ENCODE measurements around the gene CPB1. TPM values are rescaled to one million over a fixed set of nuclear protein-coding genes. Genes with fewer than 3 reads are reported as not detected.

The CPB1 gene
- total RNA-seq, 1 experiment from 2014 or later: not detected

- no TSS peak for BruUV-seq (replicated peaks)
- DNase-seq: no peak
- Histone ChIP-seq H3K4me3 (ENCODE audit: low read length) (no peak overlapping the region), H3K9me3 (ENCODE audit: low read length) (no peaks in the 10 kb centered on the region), H3K9me2 (replicated peaks; ENCODE audit: low read length) (no peaks in the 10 kb centered on the region), H3K9ac (ENCODE audit: low read length) (no peak overlapping the region), H4K20me1 (ENCODE audit: low read length) (no peaks in the 10 kb centered on the region), H3K27ac (ENCODE audit: low read length) (no peak overlapping the region), H3K27me3 (ENCODE audit: low read length) (peaks cover 42% of the 10 kb centered on the region), H2AFZ (ENCODE audit: low read length) (no peak overlapping the region), H3K4me2 (ENCODE audit: low read length) (no peak overlapping the region), H3K79me2 (ENCODE audit: low read length) (no peaks in the 10 kb centered on the region), H3K4me1 (ENCODE audit: insufficient read depth, low read length) (no peaks in the 10 kb centered on the region), H3F3A (ENCODE audit: low read length, unreplicated experiment) (no peaks in the 10 kb centered on the region), H3K36me3 (ENCODE audit: low read depth, low read length) (no peaks in the 10 kb centered on the region)
- intact Hi-C loops (cut with micrococcal nuclease): no loop called here
- ChIA-PET CTCF (no interaction called here), POLR2A (ENCODE audit: unreplicated experiment) (no interaction called here)
- no peak for ATAC-seq
- TF ChIP-seq EZH2 (IDR thresholded peaks at IDR 0.05; ENCODE audit: low read length, unreplicated experiment): no peak
- TF ChIP-seq EZH2phosphoT487 (IDR thresholded peaks at IDR 0.05; ENCODE audit: borderline replicate concordance, low read length): no peak
- TF ChIP-seq CTCF (conservative IDR thresholded peaks at IDR 0.05; ENCODE audit: low read depth, low read length): no peak
Measured at GRCh38 chr3:148790851-148791735, 36.5 kb upstream of the CPB1 start.

- Histone ChIP-seq H4K20me1 (ENCODE audit: low read length) (no peaks in the 10 kb centered on the region), H3F3A (ENCODE audit: low read length, unreplicated experiment) (no peaks in the 10 kb centered on the region), H3K27ac (ENCODE audit: low read length) (no peak overlapping the region), H3K9me3 (ENCODE audit: low read length) (no peaks in the 10 kb centered on the region), H3K79me2 (ENCODE audit: low read length) (no peaks in the 10 kb centered on the region), H3K4me2 (ENCODE audit: low read length) (no peak overlapping the region), H3K36me3 (ENCODE audit: low read depth, low read length) (no peaks in the 10 kb centered on the region), H3K9ac (ENCODE audit: low read length) (no peak overlapping the region), H3K4me1 (ENCODE audit: insufficient read depth, low read length) (no peaks in the 10 kb centered on the region), H3K27me3 (ENCODE audit: low read length) (peaks cover 42% of the 10 kb centered on the region), H3K9me2 (replicated peaks; ENCODE audit: low read length) (no peaks in the 10 kb centered on the region), H2AFZ (ENCODE audit: low read length) (no peak overlapping the region), H3K4me3 (ENCODE audit: low read length) (no peak overlapping the region)
- ChIA-PET POLR2A (ENCODE audit: unreplicated experiment) (no interaction called here), CTCF (no interaction called here)
- no peak for TF ChIP-seq EZH2phosphoT487 (IDR thresholded peaks at IDR 0.05; ENCODE audit: borderline replicate concordance, low read length)
- DNase-seq: no peak
- ATAC-seq: no peak
- no TSS peak for BruUV-seq (replicated peaks)
- intact Hi-C loops (cut with micrococcal nuclease): no loop called here
Measured at GRCh38 chr3:148791920-148792319, 35.7 kb upstream of the CPB1 start.

- no peaks in the 10 kb centered on the region for H3K36me3 ChIP-seq (ENCODE audit: low read depth, low read length)
- no peak overlapping the region for H2AFZ ChIP-seq (ENCODE audit: low read length)
- H3K4me3 ChIP-seq (ENCODE audit: low read length): no peak overlapping the region
- no peaks in the 10 kb centered on the region for H3K4me1 ChIP-seq (ENCODE audit: insufficient read depth, low read length)
- DNase-seq (no peak), ATAC-seq (no peak)
- no peak for TF ChIP-seq EZH2phosphoT487 (IDR thresholded peaks at IDR 0.05; ENCODE audit: borderline replicate concordance, low read length)
- TF ChIP-seq EZH2 (IDR thresholded peaks at IDR 0.05; ENCODE audit: low read length, unreplicated experiment): no peak
- no peak for TF ChIP-seq CTCF (conservative IDR thresholded peaks at IDR 0.05; ENCODE audit: low read depth, low read length)
- intact Hi-C loops (cut with micrococcal nuclease): no loop called here
- H3K9me2 ChIP-seq (replicated peaks; ENCODE audit: low read length): no peaks in the 10 kb centered on the region
- BruUV-seq (replicated peaks): no TSS peak
- ChIA-PET POLR2A (ENCODE audit: unreplicated experiment) (no interaction called here), CTCF (no interaction called here)
- no peak overlapping the region for H3K27ac ChIP-seq (ENCODE audit: low read length)
- H3K27me3 ChIP-seq (ENCODE audit: low read length): peaks cover 42% of the 10 kb centered on the region
- H3F3A ChIP-seq (ENCODE audit: low read length, unreplicated experiment): no peaks in the 10 kb centered on the region
- no peak overlapping the region for H3K9ac ChIP-seq (ENCODE audit: low read length)
- no peak overlapping the region for H3K4me2 ChIP-seq (ENCODE audit: low read length)
- no peaks in the 10 kb centered on the region for H3K79me2 ChIP-seq (ENCODE audit: low read length)
- no peaks in the 10 kb centered on the region for H3K9me3 ChIP-seq (ENCODE audit: low read length)
- H4K20me1 ChIP-seq (ENCODE audit: low read length): no peaks in the 10 kb centered on the region
Measured at GRCh38 chr3:148792516-148792915, 35.1 kb upstream of the CPB1 start.

Data from PC-3 (cell line).